Ovary (tissue), 3 donors: ENCODE measurements around the gene PSMG3.

Experiments
- CTCF ChIP-seq, 3 donors: fragments of 450-650 bp in 2 of 3; fragments of 200-600 bp in 1 of 3; IDR thresholded peaks; one replicate each; pipeline versions ENCODE4 v1.5.1 to v1.8.0; 2016 to 2022; ENCODE audit warnings: antibody characterized with exemption in 3 of 3, mild to moderate bottlenecking in 1 of 3
- POLR2A ChIP-seq: fragments of 450-650 bp; IDR thresholded peaks from one replicate; pipeline ENCODE4 v1.6.1; 2017; ENCODE audit warnings: antibody characterized with exemption, mild to moderate bottlenecking, moderate library complexity
- donor health status: DM: no; HTN: no; CAD: no.

- no peak for TF ChIP-seq CTCF (IDR thresholded peaks at IDR 0.05)
- TF ChIP-seq POLR2A = no peak
These were observed 22.7 kb downstream of the PSMG3 start for GRCh38 chr7:1546909-1547776.
